A549 (cell line): ENCODE measurements around the gene CCL23. TPM values are rescaled to one million over a fixed set of nuclear protein-coding genes. Genes with fewer than 3 reads are reported as not detected.

Experiments
- ATAC-seq, 2 experiments: fragments of 200-7000 bp in 1 of 2; fragments of >200 bp in 1 of 2; cut with Nextera tagmentation in 1 of 2; cut with Tn5 transposase in 1 of 2; 3 replicates each; pipeline versions ENCODE4 v1.8.0 to v1.9.1; 2018 to 2020; ENCODE audit warnings: mild to moderate bottlenecking in 1 of 2, moderate library complexity in 1 of 2
- CTCF ChIA-PET: fragments of 300-600 bp; sonication (Branson Sonifier 250); formaldehyde crosslinking; extraction: SDS; loops from one replicate; lab custom pipeline; 2021; ENCODE audit warnings: antibody characterized with exemption, inconsistent platforms; lab: Yijun Ruan, JAX
- POLR2A ChIA-PET: fragments of 350-600 bp; formaldehyde crosslinking; extraction: SDS; loops from one replicate; lab custom pipeline; 2021; ENCODE audit warnings: antibody characterized with exemption, inconsistent platforms; lab: Yijun Ruan, JAX
- DNase-seq, 2 experiments: peaks; one replicate each; pipeline versions ENCODE4 v3.0.0 to v3.0.0-alpha.2; 2011 to 2016; ENCODE audit warnings: low read depth in 1 of 2, low spot score in 1 of 2
- FAIRE-seq: peaks from 2 replicates; lab custom pipeline; 2011; peaks lifted over from hg19 to GRCh38; lab: Jason Lieb, UNC
- H3K27ac ChIP-seq, 2 experiments: fragments of >200 bp; sonication (Bioruptor Twin); formaldehyde crosslinking; 3 replicates each; pipeline ENCODE4 v1.5.1; 2016 to 2017
- H3K4me1 ChIP-seq: fragments of >200 bp; sonication (Bioruptor Twin); formaldehyde crosslinking; 3 replicates; pipeline ENCODE4 v1.6.1; 2016
- H3K4me2 ChIP-seq: fragments of >200 bp; sonication (Bioruptor Twin); formaldehyde crosslinking; 3 replicates; pipeline ENCODE4 v1.6.1; 2016
- H3K4me3 ChIP-seq: fragments of >200 bp; sonication (Bioruptor Twin); formaldehyde crosslinking; 3 replicates; pipeline ENCODE4 v1.5.1; 2016
- H3K9me3 ChIP-seq: fragments of >200 bp; sonication (Bioruptor Twin); formaldehyde crosslinking; 3 replicates; pipeline ENCODE4 v1.6.1; 2016
- CBX2 ChIP-seq: fragments of 200-600 bp; sonication (generic); IDR thresholded peaks from 2 replicates; pipeline ENCODE4 v1.6.1; 2016; ENCODE audit warnings: low read depth, mild to moderate bottlenecking, borderline replicate concordance
- CBX8 ChIP-seq: fragments of 200-600 bp; sonication (generic); IDR thresholded peaks from 2 replicates; pipeline ENCODE4 v1.6.1; 2016
- CEBPB ChIP-seq, 2 experiments: fragments of >200 bp in 1 of 2; sonication (Bioruptor Twin) in 1 of 2; formaldehyde crosslinking in 1 of 2; IDR thresholded peaks; 2 replicates each; pipeline ENCODE4 v1.6.1; 2012 to 2016
- CHD2 ChIP-seq: fragments of 150-350 bp; IDR thresholded peaks from 2 replicates; pipeline ENCODE4 v1.6.1; 2014; ENCODE audit warnings: low read length; ENCODE audit not compliant: partially characterized antibody
- CTCF ChIP-seq: fragments of >200 bp; sonication (Bioruptor Twin); formaldehyde crosslinking; IDR thresholded peaks from 3 replicates; pipeline ENCODE4 v1.5.1; 2016
- HES2 ChIP-seq: fragments of >200 bp; sonication (Bioruptor Twin); formaldehyde crosslinking; IDR thresholded peaks from 2 replicates; pipeline ENCODE4 v1.6.1; 2016
- JUN ChIP-seq, 2 experiments: fragments of >200 bp; sonication (Bioruptor Twin); formaldehyde crosslinking; IDR thresholded peaks; 2 replicates in 1 of 2; 3 replicates in 1 of 2; pipeline ENCODE4 v1.6.1; 2016 to 2017
- JUNB ChIP-seq: fragments of >200 bp; sonication (Bioruptor Twin); formaldehyde crosslinking; IDR thresholded peaks from 2 replicates; pipeline ENCODE4 v1.6.1; 2016
- KDM1A ChIP-seq: fragments of 200-600 bp; sonication (generic); IDR thresholded peaks from 2 replicates; pipeline ENCODE4 v1.6.1; 2016; ENCODE audit warnings: low read depth, mild to moderate bottlenecking
- KDM5A ChIP-seq: fragments of 200-600 bp; sonication (generic); IDR thresholded peaks from 2 replicates; pipeline ENCODE4 v1.6.1; 2016; ENCODE audit warnings: antibody characterized with exemption, mild to moderate bottlenecking
- NPAS2 ChIP-seq: fragments of 250-450 bp; sonication (Bioruptor Pico); IDR thresholded peaks from 2 replicates; pipeline ENCODE4 v1.8.0; 2022; ENCODE audit warnings: mild to moderate bottlenecking, moderate library complexity, borderline replicate concordance
- POLR2A ChIP-seq: IDR thresholded peaks from 2 replicates; pipeline ENCODE4 v1.6.1; 2012; ENCODE audit warnings: mild to moderate bottlenecking, low read length
- POLR2AphosphoS2 ChIP-seq: conservative IDR thresholded peaks from 2 replicates; pipeline ENCODE4 v1.6.1; 2012; ENCODE audit warnings: low read length, improper control_type of control experiment, inconsistent platforms
- RAD21 ChIP-seq, 2 experiments: fragments of >200 bp in 1 of 2; sonication (Bioruptor Twin) in 1 of 2; formaldehyde crosslinking in 1 of 2; IDR thresholded peaks in 1 of 2; conservative IDR thresholded peaks in 1 of 2; 2 replicates in 1 of 2; 3 replicates in 1 of 2; pipeline ENCODE4 v1.6.1; 2012 to 2018; ENCODE audit warnings: inconsistent platforms in 1 of 2
- REST ChIP-seq: fragments of 200-600 bp; sonication (generic); IDR thresholded peaks from 2 replicates; pipeline ENCODE4 v1.6.1; 2016; ENCODE audit warnings: antibody characterized with exemption, mild to moderate bottlenecking, moderate library complexity
- ZFP36 ChIP-seq: fragments of 450-650 bp; IDR thresholded peaks from 2 replicates; pipeline ENCODE4 v1.6.1; 2014; ENCODE audit warnings: borderline replicate concordance; ENCODE audit not compliant: partially characterized antibody
- ZSCAN20 ChIP-seq: fragments of 250-450 bp; sonication (Bioruptor Pico); IDR thresholded peaks from 2 replicates; pipeline ENCODE4 v1.8.0; 2022; ENCODE audit warnings: mild to moderate bottlenecking, moderate library complexity
- WGBS: methylation state at CpG from one replicate; pipeline ENCODE4 v1.1.6; 2017; ENCODE audit errors: missing lambda C conversion rate; 5-methylcytosine and 5-hydroxymethylcytosine counted together
- polyA plus RNA-seq, 4 experiments: library from polyadenylated mRNA; depleted of rRNA in 3 of 4; stranded (reverse); fragments of >200 nt; fragmentation: RNase III in 1 of 4; extraction: RNeasy Plus Mini Kit Qiagen cat#74134 plus additional on column Dnase treatment in 1 of 4; gene quantifications; 2 replicates in 3 of 4; 3 replicates in 1 of 4; pipeline ENCODE4 v1.2.3, GENCODE V29; 2011 to 2017

CCL23 gene
- polyA plus RNA-seq, 2 of the 4 experiments (the other 2 are of a cell fraction) = not detected

GRCh38 chr17:36008998-36009665 is 8.6 kb downstream of the CCL23 start:
- ATAC-seq = peak in 1 of 2 experiments; percentile 71; a peak in 3 of 6 replicates
- H3K9me3 ChIP-seq = peaks cover 10% of the 10 kb centered on the region; the same call in 2 of the 3 replicates
- no peak for FAIRE-seq
- TF ChIP-seq NPAS2 (CRISPR knock-in tag) (no peak), REST (no peak), CTCF (peak; percentile 29; the same call in 1 of the 3 replicates), ZSCAN20 (CRISPR knock-in tag) (no peak), KDM5A (no peak), RAD21 (conservative IDR thresholded peaks at IDR 0.05 in 1 of 2, IDR thresholded peaks at IDR 0.05 in 1 of 2) (peak in 1 of 2 experiments; percentile 51; a peak in 2 of 5 replicates)
- TF ChIP-seq, all 56 proteins: peak for 2
- H3K4me1 ChIP-seq = no peaks in the 10 kb centered on the region
- 39% methylated on average over 14 of the region's 14 CpGs for WGBS
- no peak overlapping the region for H3K4me3 ChIP-seq
- POLR2A ChIA-PET = no interaction called here
- no peak overlapping the region for H3K27ac ChIP-seq
- CTCF ChIA-PET = interaction anchor here (1.0 to 1.8 kb wide), 2 partner anchors 39 to 141 kb away, joined by 4 to 6 read pairs; no protein-coding TSS in a partner anchor
- H3K4me2 ChIP-seq = no peak overlapping the region
- DNase-seq = peak in 1 of 2 experiments; percentile 25

GRCh38 chr17:36004594-36005108 is 13.1 kb downstream of the CCL23 start:
- no peak for TF ChIP-seq CEBPB (IDR thresholded peaks at IDR 0.05)
- no peak for TF ChIP-seq JUN (IDR thresholded peaks at IDR 0.05)
- no peak for TF ChIP-seq ZFP36
- no peak for TF ChIP-seq RAD21 (conservative IDR thresholded peaks at IDR 0.05 in 1 of 2, IDR thresholded peaks at IDR 0.05 in 1 of 2)
- TF ChIP-seq CBX8 = no peak
- TF ChIP-seq CBX2 = no peak
- no peak for TF ChIP-seq POLR2A
- TF ChIP-seq POLR2AphosphoS2 = no peak
- no peak for TF ChIP-seq CHD2
- TF ChIP-seq JUNB = no peak
- TF ChIP-seq ZSCAN20 (CRISPR knock-in tag) = no peak
- no peak for TF ChIP-seq CTCF
- TF ChIP-seq KDM1A = no peak
- TF ChIP-seq HES2 = no peak
- no peak for DNase-seq
- no peak for FAIRE-seq
- peaks cover 3% of the 10 kb centered on the region; the same call in 2 of the 3 replicates for H3K9me3 ChIP-seq
- no peak for ATAC-seq
- H3K4me3 ChIP-seq = no peak overlapping the region
- CTCF ChIA-PET = interaction anchor here (0.8 to 1.9 kb wide), 7 partner anchors 10 to 478 kb away, joined by 3 to 11 read pairs (median 4); no protein-coding TSS in a partner anchor
- no peaks in the 10 kb centered on the region for H3K4me1 ChIP-seq
- POLR2A ChIA-PET = no interaction called here
- 34% methylated on average over 4 of the region's 4 CpGs for WGBS
- no peak overlapping the region for H3K4me2 ChIP-seq
- H3K27ac ChIP-seq = no peak overlapping the region
